C1 segment of cervical spinal cord (tissue), 14 donors: ENCODE results near the gene RLN2.

Source experiments
- DNase-seq, 14 donors: peaks; one replicate each; lab custom pipeline; 2025; lab: John Stamatoyannopoulos, UW

Gene RLN2

DNA sequence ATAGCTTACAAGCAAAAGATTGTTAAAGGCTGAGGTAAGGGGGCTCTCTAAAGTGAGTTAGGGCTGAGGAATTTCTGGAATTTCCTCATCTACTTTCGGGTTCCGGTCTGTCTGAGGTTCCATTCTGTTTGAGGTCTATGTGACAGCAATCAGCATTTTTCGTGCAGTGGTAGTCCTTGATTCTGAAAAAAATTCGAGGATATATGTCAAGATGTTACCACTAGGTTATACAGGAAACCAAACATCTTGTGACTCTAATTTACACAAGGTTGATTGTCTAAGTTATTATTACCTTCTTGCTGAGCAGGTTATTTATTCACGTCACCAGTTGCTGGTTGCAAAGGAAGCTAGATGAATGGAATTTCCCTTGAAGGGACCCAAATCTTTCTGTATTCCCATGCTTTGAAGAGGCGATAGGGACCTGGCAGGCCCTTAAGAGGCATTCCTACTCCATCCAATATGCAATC is 35.2 kb downstream of the RLN2 start:
- no peak for DNase-seq

DNA sequence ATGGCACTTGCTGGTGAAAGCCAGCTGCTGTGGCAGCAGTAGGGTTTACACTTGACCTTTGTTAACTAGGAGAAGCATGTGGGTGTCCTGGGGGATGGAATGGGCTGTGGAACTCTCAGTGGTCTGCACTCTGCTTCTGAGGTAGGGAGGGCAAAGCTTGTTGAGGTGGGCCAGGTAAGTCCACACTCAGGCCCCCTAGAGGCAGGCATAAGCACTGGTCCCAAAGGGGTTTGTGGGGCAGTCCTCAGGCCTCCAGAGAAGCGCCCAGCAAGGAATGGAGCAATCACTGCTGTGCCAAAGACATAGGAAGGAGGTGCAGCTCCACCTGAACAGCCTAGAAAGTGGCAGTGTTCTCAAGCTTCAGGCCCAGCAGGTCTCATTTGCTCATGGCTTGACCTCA is 38.6 kb downstream of the RLN2 start:
- no peak for DNase-seq

DNA sequence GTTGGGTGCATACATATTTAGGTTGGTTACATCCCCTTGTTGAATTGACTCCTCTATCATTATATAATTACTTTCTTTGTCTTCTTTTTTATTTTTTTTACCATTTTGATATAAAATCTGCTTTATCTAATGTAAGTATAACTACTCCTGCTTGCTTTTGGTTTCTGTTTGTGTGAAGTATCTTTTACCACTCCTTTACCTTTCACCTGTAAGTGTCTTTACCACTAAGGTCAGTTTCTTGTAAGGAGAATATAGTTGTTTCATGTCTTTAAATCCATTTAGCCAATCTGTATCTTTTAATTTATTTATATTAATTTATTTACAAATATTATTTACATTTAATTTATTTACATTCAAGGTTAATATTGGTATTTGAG is 40.3 kb downstream of the RLN2 start:
- DNase-seq: no peak

DNA sequence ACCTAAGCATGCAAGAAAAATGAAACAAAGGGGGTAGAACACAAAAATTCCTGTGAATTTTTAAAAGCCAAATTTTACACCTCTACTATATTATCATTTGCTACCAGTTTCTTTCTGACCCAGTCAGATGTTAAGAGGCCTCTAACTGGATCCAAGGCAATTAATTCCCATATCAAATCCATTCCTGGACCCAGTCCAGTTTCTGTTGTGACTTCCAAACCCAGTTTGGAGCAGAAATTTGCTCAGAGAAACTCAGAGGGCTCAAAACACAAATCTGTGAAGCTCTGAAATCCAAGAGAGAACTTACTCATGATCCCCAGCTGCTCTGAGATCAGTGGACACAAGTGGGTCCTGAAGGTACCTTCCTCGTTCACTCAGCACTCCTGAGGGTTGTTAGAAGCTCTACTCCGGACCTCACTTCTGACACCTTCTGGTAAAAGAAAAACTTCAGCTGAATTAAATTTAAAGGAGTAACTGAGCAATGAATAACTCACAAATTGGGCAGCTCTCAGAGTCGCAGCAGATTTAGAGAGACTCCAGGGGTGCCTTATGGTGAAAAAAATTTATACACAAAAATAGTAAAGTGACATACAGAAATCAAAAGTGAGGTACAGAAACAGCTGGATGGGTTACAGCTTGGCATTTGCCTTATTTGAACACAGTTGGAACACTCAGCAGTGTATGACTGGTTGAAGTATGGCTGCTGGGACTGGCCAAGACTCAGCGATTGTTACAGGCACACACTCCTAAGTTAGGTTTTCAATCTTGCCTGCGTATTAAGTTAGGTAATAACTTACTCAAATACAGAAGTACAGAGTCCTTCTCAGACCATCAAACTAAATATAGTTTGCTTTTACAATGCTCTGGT is 40.9 kb downstream of the RLN2 start:
- DNase-seq: no peak
